Glutamatergic neuron (in vitro differentiated cells): ENCODE measurements around the gene TCOF1. TPM values are rescaled to one million over a fixed set of nuclear protein-coding genes. Genes with fewer than 3 reads are reported as not detected.

Experiments used
- DNase-seq: peaks from one replicate; pipeline ENCODE4 v3.0.0; 2022
- H3K27ac Mint-ChIP-seq: one replicate; pipeline ENCODE4 v1.8.0; 2020; ENCODE audit warnings: mild to moderate bottlenecking, mixed read lengths, inconsistent platforms; ENCODE audit not compliant: unreplicated experiment
- H3K27me3 Mint-ChIP-seq: one replicate; pipeline ENCODE4 v1.8.0; 2020; ENCODE audit warnings: mild to moderate bottlenecking, moderate library complexity, mixed read lengths, inconsistent platforms; ENCODE audit not compliant: unreplicated experiment
- H3K36me3 Mint-ChIP-seq: one replicate; pipeline ENCODE4 v1.8.0; 2020; ENCODE audit warnings: mild to moderate bottlenecking, mixed read lengths, inconsistent platforms; ENCODE audit not compliant: unreplicated experiment
- H3K4me1 Mint-ChIP-seq: one replicate; pipeline ENCODE4 v1.8.0; 2020; ENCODE audit warnings: mild to moderate bottlenecking, low read depth, mixed read lengths, inconsistent platforms; ENCODE audit not compliant: unreplicated experiment
- H3K4me3 Mint-ChIP-seq: one replicate; pipeline ENCODE4 v1.8.0; 2020; ENCODE audit warnings: mild to moderate bottlenecking, mixed read lengths, inconsistent platforms; ENCODE audit not compliant: unreplicated experiment
- H3K9me3 Mint-ChIP-seq: one replicate; pipeline ENCODE4 v1.8.0; 2020; ENCODE audit warnings: mild to moderate bottlenecking, moderate library complexity, mixed read lengths, inconsistent platforms; ENCODE audit not compliant: unreplicated experiment
- CTCF ChIP-seq: fragments of 200-600 bp; sonication (generic); IDR thresholded peaks from one replicate; pipeline ENCODE4 v1.5.0; 2021; ENCODE audit not compliant: partially characterized antibody, unreplicated experiment
- total RNA-seq: library from RNA; stranded (reverse); fragmentation: NEBNext Ultra II Directional; extraction: Animal tissue kit (Norgen Biotek cat#: 25700); gene quantifications from one replicate; pipeline ENCODE4 v1.2.1, GENCODE V29; 2021; ENCODE audit not compliant: unreplicated experiment

Gene TCOF1
- total RNA-seq, 1 donor from 2014 or later = 39.7 TPM

DNA sequence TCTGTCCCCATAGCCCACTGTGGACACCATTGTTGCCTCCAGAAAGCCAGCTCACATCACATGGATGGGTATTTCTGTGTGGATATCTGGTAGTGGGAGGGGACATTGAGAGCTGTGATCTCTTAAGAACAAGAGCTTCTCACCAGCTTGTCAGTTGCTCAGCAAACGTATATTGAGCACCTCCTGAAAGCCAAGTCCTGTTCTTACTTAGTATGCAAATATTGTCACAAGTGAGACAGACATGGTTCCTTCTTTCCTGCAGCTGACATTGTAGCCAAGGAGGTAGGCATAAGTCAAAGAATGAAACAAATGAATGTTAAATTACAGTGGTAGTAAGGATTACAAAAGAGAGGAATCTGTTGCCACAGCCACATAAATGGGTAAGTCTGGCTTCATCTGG is 3.8 kb downstream of the TCOF1 start:
- Mint-ChIP-seq H3K27ac (no peak overlapping the region), H3K4me3 (no peak overlapping the region), H3K27me3 (peaks cover 2% of the 10 kb centered on the region), H3K4me1 (no peaks in the 10 kb centered on the region), H3K9me3 (peaks cover 4% of the 10 kb centered on the region), H3K36me3 (no peaks in the 10 kb centered on the region)
- DNase-seq = no peak
- no peak for TF ChIP-seq CTCF

DNA sequence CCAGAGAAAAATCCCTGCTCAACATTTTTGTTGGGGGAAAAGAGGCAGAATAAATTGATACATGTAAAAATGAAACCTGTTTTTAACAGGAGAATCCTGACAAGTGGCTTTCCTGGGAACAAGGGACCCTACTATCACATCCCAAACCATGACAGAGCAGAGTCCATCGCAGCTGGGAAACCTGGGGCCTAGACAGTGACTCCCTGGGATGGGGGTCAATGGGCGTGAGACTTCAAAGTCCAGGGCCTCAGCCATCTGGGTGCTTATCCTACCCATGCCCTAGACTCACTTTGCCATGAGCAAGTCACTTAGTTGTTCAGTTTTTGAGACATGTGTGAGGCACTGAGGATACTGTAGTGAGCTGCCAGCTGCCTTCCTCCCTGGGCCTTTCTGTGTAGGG is 5.7 kb downstream of the TCOF1 start:
- peaks cover 2% of the 10 kb centered on the region for H3K27me3 Mint-ChIP-seq
- no peak overlapping the region for H3K27ac Mint-ChIP-seq
- peaks cover 4% of the 10 kb centered on the region for H3K9me3 Mint-ChIP-seq
- no peak overlapping the region for H3K4me3 Mint-ChIP-seq
- no peaks in the 10 kb centered on the region for H3K4me1 Mint-ChIP-seq
- H3K36me3 Mint-ChIP-seq = no peaks in the 10 kb centered on the region
- no peak for DNase-seq
- TF ChIP-seq CTCF = no peak

GRCh38 chr5:150364004-150364403 is 6.5 kb downstream of the TCOF1 start:
- DNase-seq = no peak
- H3K9me3 Mint-ChIP-seq = peaks cover 4% of the 10 kb centered on the region
- H3K4me3 Mint-ChIP-seq = no peak overlapping the region
- no peaks in the 10 kb centered on the region for H3K4me1 Mint-ChIP-seq
- H3K36me3 Mint-ChIP-seq = no peaks in the 10 kb centered on the region
- H3K27ac Mint-ChIP-seq = no peak overlapping the region
- no peak for TF ChIP-seq CTCF
- peaks cover 2% of the 10 kb centered on the region for H3K27me3 Mint-ChIP-seq

DNA sequence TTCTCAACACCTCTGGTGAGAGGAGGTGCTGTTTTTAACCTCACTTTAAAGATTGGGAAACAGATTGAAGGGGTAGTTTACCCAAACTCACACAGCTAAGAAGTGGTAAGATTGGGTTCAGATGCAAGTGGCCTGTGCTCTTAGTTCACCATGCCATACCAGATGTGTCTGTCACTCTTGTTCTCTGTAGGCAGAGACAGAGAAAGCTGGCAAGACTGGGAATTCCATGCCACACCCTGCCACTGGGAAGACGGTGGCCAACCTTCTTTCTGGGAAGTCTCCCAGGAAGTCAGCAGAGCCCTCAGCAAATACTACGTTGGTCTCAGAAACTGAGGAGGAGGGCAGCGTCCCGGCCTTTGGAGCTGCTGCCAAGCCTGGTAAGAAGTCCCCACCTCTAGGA is 11.0 kb downstream of the TCOF1 start:
- no peaks in the 10 kb centered on the region for H3K27me3 Mint-ChIP-seq
- H3K9me3 Mint-ChIP-seq = no peaks in the 10 kb centered on the region
- TF ChIP-seq CTCF = no peak
- no peaks in the 10 kb centered on the region for H3K36me3 Mint-ChIP-seq
- H3K4me1 Mint-ChIP-seq = no peaks in the 10 kb centered on the region
- DNase-seq = no peak
- H3K4me3 Mint-ChIP-seq = no peak overlapping the region
- H3K27ac Mint-ChIP-seq = no peak overlapping the region

GRCh38 chr5:150372639-150373038 is 15.1 kb downstream of the TCOF1 start:
- Mint-ChIP-seq H3K4me3 (no peak overlapping the region), H3K4me1 (peaks cover under 1% of the 10 kb centered on the region), H3K27ac (no peak overlapping the region), H3K36me3 (peaks cover 4% of the 10 kb centered on the region), H3K9me3 (no peaks in the 10 kb centered on the region), H3K27me3 (peaks cover 2% of the 10 kb centered on the region)
- no peak for TF ChIP-seq CTCF
- no peak for DNase-seq
